K562 (cell line): ENCODE data around the gene BCKDK. TPM values are rescaled to one million over a fixed set of nuclear protein-coding genes. Genes with fewer than 3 reads are reported as not detected.

Source experiments
- ATAC-seq: fragments of 200-7000 bp; cut with Tn5 transposase; 3 replicates; pipeline ENCODE4 v1.9.1; 2020; ENCODE audit warnings: moderate library complexity
- BruUV-seq: library from RNA; stranded (reverse); fragments of 400-500 nt; replicated peaks from 2 replicates; lab custom pipeline; 2021; lab: Mats Ljungman, UMichigan
- CTCF ChIA-PET: fragments of 300-600 bp; formaldehyde crosslinking; extraction: SDS; loops from one replicate; lab custom pipeline; 2021; ENCODE audit warnings: low intra/inter-chr PET ratio; lab: Yijun Ruan, JAX
- POLR2A ChIA-PET: fragments of 300-600, 350-650 bp; sonication (Branson Sonifier 250); formaldehyde crosslinking; extraction: SDS; loops from one replicate; lab custom pipeline; 2021; ENCODE audit warnings: antibody characterized with exemption, inconsistent platforms; lab: Yijun Ruan, JAX
- DNase-seq, 4 experiments: peaks; one replicate each; pipeline versions ENCODE4 v3.0.0 to v3.0.0-alpha.2; 2011 to 2018; ENCODE audit warnings: low spot score in 3 of 4, mixed read lengths in 3 of 4; ENCODE audit errors: extremely low read depth in 1 of 4
- FAIRE-seq: peaks from 2 replicates; lab custom pipeline; 2011; peaks lifted over from hg19 to GRCh38; lab: Jason Lieb, UNC
- H2AFZ ChIP-seq: 2 replicates; pipeline ENCODE4 v1.6.0; 2011; ENCODE audit warnings: low read depth, low read length, control low read depth, inconsistent platforms
- H3K27ac ChIP-seq: fragments of 200-600 bp; 3 replicates; pipeline ENCODE4 v1.8.0; 2011; ENCODE audit warnings: low read depth, mild to moderate bottlenecking, control low read depth, inconsistent platforms, low read length, moderate library complexity, mixed read lengths; ENCODE audit errors: extremely low read depth
- H3K27me3 ChIP-seq, 2 experiments: fragments of 300-600 bp in 1 of 2; 2 replicates in 1 of 2; 3 replicates in 1 of 2; pipeline versions ENCODE4 v1.6.0 to v1.8.0; 2011; ENCODE audit warnings: inconsistent platforms in 2 of 2, low read length in 2 of 2, mild to moderate bottlenecking in 1 of 2, mixed read lengths in 1 of 2, moderate library complexity in 1 of 2; ENCODE audit not compliant: control insufficient read depth in 2 of 2, insufficient read depth in 2 of 2
- H3K36me3 ChIP-seq: fragments of 300-600 bp; 3 replicates; pipeline ENCODE4 v1.8.0; 2011; ENCODE audit warnings: mild to moderate bottlenecking, low read length, inconsistent platforms; ENCODE audit not compliant: control insufficient read depth, insufficient read depth
- H3K4me1 ChIP-seq, 2 experiments: fragments of 200-600 bp in 1 of 2; replicated peaks in 1 of 2; 2 replicates in 1 of 2; 3 replicates in 1 of 2; pipeline versions ENCODE4 v1.5.1 to v1.8.0; 2011; ENCODE audit warnings: inconsistent platforms in 2 of 2, low read length in 2 of 2, mild to moderate bottlenecking in 1 of 2, mixed read lengths in 1 of 2, moderate library complexity in 1 of 2; ENCODE audit not compliant: control insufficient read depth in 2 of 2, insufficient read depth in 2 of 2
- H3K4me2 ChIP-seq: 2 replicates; pipeline ENCODE4 v1.6.1; 2011; ENCODE audit warnings: low read length, control low read depth, inconsistent platforms, mixed read lengths; ENCODE audit not compliant: insufficient read depth
- H3K4me3 ChIP-seq: fragments of 200-600 bp; sonication (generic), shearing (Covaris generic); 2 replicates; pipeline ENCODE4 v1.5.1; 2016; ENCODE audit warnings: control low read depth, inconsistent platforms
- H3K79me2 ChIP-seq: fragments of 200-600 bp; 3 replicates; pipeline ENCODE4 v1.8.0; 2011; ENCODE audit warnings: low read length, inconsistent platforms; ENCODE audit not compliant: control insufficient read depth, insufficient read depth
- H3K9ac ChIP-seq, 2 experiments: 2 replicates each; pipeline versions ENCODE4 v1.6.0 to v1.6.1; 2011; ENCODE audit warnings: low read depth in 2 of 2, low read length in 2 of 2, control low read depth in 1 of 2, inconsistent platforms in 1 of 2, mild to moderate bottlenecking in 1 of 2, mixed read lengths in 1 of 2; ENCODE audit not compliant: insufficient read depth in 1 of 2
- H3K9me1 ChIP-seq: one replicate; pipeline ENCODE4 v1.6.0; 2011; ENCODE audit warnings: inconsistent platforms, mild to moderate bottlenecking, low read length, moderate library complexity; ENCODE audit not compliant: control insufficient read depth, insufficient read depth
- H3K9me3 ChIP-seq: replicated peaks from 2 replicates; pipeline ENCODE4 v1.5.1; 2011; ENCODE audit warnings: low read depth, low read length, inconsistent platforms; ENCODE audit not compliant: control insufficient read depth, insufficient read depth
- H4K20me1 ChIP-seq: replicated peaks from 2 replicates; pipeline ENCODE4 v1.6.1; 2011; ENCODE audit warnings: low read length, inconsistent platforms, mixed read lengths; ENCODE audit not compliant: control insufficient read depth, insufficient read depth
- CBX3 ChIP-seq, 2 experiments: IDR thresholded peaks; 1 replicate in 1 of 2; 2 replicates in 1 of 2; pipeline ENCODE4 v1.6.1; 2012; ENCODE audit warnings: inconsistent platforms in 2 of 2, low read length in 2 of 2, borderline replicate concordance in 1 of 2, control low read depth in 1 of 2
- JUND ChIP-seq, 2 experiments: IDR thresholded peaks; 2 replicates in 1 of 2; 3 replicates in 1 of 2; pipeline ENCODE4 v1.6.1; 2011; ENCODE audit warnings: borderline replicate concordance in 2 of 2, low read depth in 2 of 2, low read length in 2 of 2, improper control_type of control experiment in 1 of 2, missing biosample characterization in 1 of 2, missing genetic modification characterization in 1 of 2, missing genetic modification reagents in 1 of 2
- PRDM10 ChIP-seq: fragments of 450-650 bp; IDR thresholded peaks from 2 replicates; pipeline ENCODE4 v1.6.1; 2018; ENCODE audit not compliant: partially characterized antibody
- RBM39 ChIP-seq: fragments of 200-400 bp; formaldehyde crosslinking; optimal IDR thresholded peaks from 2 replicates; pipeline ENCODE3; 2018; ENCODE audit warnings: low read depth, low read length
- TEAD4 ChIP-seq, 2 experiments: sonication (generic) in 1 of 2; formaldehyde crosslinking in 1 of 2; IDR thresholded peaks; 2 replicates each; pipeline versions ENCODE4 v1.6.1 to v1.8.0; 2012 to 2022; ENCODE audit warnings: borderline replicate concordance in 1 of 2, inconsistent platforms in 1 of 2, low read length in 1 of 2, mild to moderate bottlenecking in 1 of 2, missing genetic modification reagents in 1 of 2
- ZMIZ1 ChIP-seq, 2 experiments: fragments of 150-350 bp in 1 of 2; IDR thresholded peaks; 2 replicates each; pipeline ENCODE4 v1.6.1; 2012 to 2016; ENCODE audit warnings: low read depth in 2 of 2, low read length in 2 of 2, mild to moderate bottlenecking in 1 of 2, moderate library complexity in 1 of 2
- ZNF277 ChIP-seq: fragments of 250-450 bp; sonication (Bioruptor Pico); IDR thresholded peaks from 2 replicates; pipeline ENCODE4 v1.8.0; 2022; ENCODE audit warnings: inconsistent platforms, mild to moderate bottlenecking, moderate library complexity, borderline replicate concordance
- ZNF384 ChIP-seq: IDR thresholded peaks from 2 replicates; pipeline ENCODE4 v1.6.1; 2012; ENCODE audit warnings: low read depth, low read length, improper control_type of control experiment
- WGBS: fragments of 100-300 bp; shearing (Covaris generic); methylation state at CpG from one replicate; pipeline ENCODE4 v1.1.6; 2016; ENCODE audit warnings: low coverage, mixed read lengths; ENCODE audit not compliant: insufficient coverage; ENCODE audit errors: missing lambda C conversion rate; 5-methylcytosine and 5-hydroxymethylcytosine counted together
- in situ Hi-C: fragments of 300-500 bp; cut with MboI; formaldehyde crosslinking; loops from 4 replicates; pipeline ENCODE4 v1.15.0; 2018; ENCODE audit warnings: inconsistent platforms, mixed read lengths
- intact Hi-C: fragments of 100-400 bp; cut with micrococcal nuclease; formaldehyde crosslinking; loops from 2 replicates; pipeline ENCODE4 v1.14.2; 2022
- polyA plus RNA-seq, 8 experiments: library from polyadenylated mRNA; depleted of rRNA in 4 of 8; stranded (reverse) in 5 of 8; unstranded in 3 of 8; fragments of >200 nt; fragmentation: Nextera tagmentation in 2 of 8; fragmentation: Illumina TruSeq in 1 of 8; extraction: Ambion mirVana in 2 of 8; extraction: Trizol in 1 of 8; gene quantifications; 2 replicates each; pipeline versions ENCODE4 v1.2.1 to v1.2.3, GENCODE V29; 2011 to 2014; ENCODE audit warnings: inconsistent platforms in 1 of 8, missing spikeins in 1 of 8
- total RNA-seq, 7 experiments: library from RNA; depleted of rRNA in 6 of 7; stranded (reverse); fragments of >200 nt in 6 of 7; fragmentation: Illumina TruSeq in 2 of 7; extraction: Trizol in 2 of 7; gene quantifications; 2 replicates each; pipeline versions ENCODE4 v1.2.1 to v1.2.3, GENCODE V29; 2011 to 2021; ENCODE audit warnings: low replicate concordance in 1 of 7

BCKDK gene
- total and polyA plus RNA-seq, 9 of the 15 experiments (the other 6 are each of a cell fraction or from before 2014, with no cell fraction given) = 0.58 to 34.8 (median 13.1) TPM

GRCh38 chr16:31113121-31114120, 5.2 kb downstream of the BCKDK start (continued):
- TF ChIP-seq ZMIZ1 (IDR thresholded peaks at IDR 0.05; ENCODE audit: low read depth in 2 of 2, low read length in 2 of 2) (no peak), TEAD4 (IDR thresholded peaks at IDR 0.05; ENCODE audit: low read length) (no peak), TEAD4 (CRISPR knock-in tag; IDR thresholded peaks at IDR 0.05; ENCODE audit: borderline replicate concordance) (no peak), ZNF384 (no peak)

- DNase-seq = no peak
- Histone ChIP-seq H4K20me1 (peaks cover 5% of the 10 kb centered on the region), H3K4me1 (peaks cover 2 to 33% of the 10 kb centered on the region in 2 experiments; a peak in 4 of 5 replicates), H3K27me3 (no peaks in the 10 kb centered on the region), H2AFZ (no peak overlapping the region), H3K9me1 (no peaks in the 10 kb centered on the region), H3K9ac (no peak overlapping the region), H3K9me3 (no peaks in the 10 kb centered on the region), H3K27ac (no peak overlapping the region), H3K36me3 (peaks cover 58% of the 10 kb centered on the region; the same call in 2 of the 3 replicates), H3K4me3 (no peak overlapping the region), H3K79me2 (peaks cover 31% of the 10 kb centered on the region), H3K4me2 (no peak overlapping the region)
- FAIRE-seq = no peak
- 87% methylated on average over 8 of the region's 8 CpGs for WGBS
- in situ Hi-C loops = no loop called here
- BruUV-seq = no TSS peak
- intact Hi-C loops = no loop called here
- ATAC-seq = no peak
- ChIA-PET CTCF (no interaction called here), POLR2A (interaction anchor here (0.9 to 1.1 kb wide), 2 partner anchors 14 to 129 kb away, joined by 4 read pairs; partner anchors contain the start of gene HSD3B7)
- TF ChIP-seq ZNF277 (CRISPR knock-in tag) (no peak), RBM39 (no peak), CBX3 (IDR thresholded peaks at IDR 0.05; ENCODE audit: borderline replicate concordance in 1 of 2, low read length in 2 of 2) (no peak), JUND (IDR thresholded peaks at IDR 0.05; ENCODE audit: borderline replicate concordance, low read depth, low read length) (no peak), JUND (tag; IDR thresholded peaks at IDR 0.05; ENCODE audit: borderline replicate concordance, low read depth, low read length) (no peak), PRDM10 (no peak)
Observed at GRCh38 chr16:31114468-31114867, 6.3 kb downstream of the BCKDK start.
